ENCODE data around the gene LSM2.

GRCh38 chr6:31791324-31792089, 15.3 kb downstream of the LSM2 start:
- no peak for TF ChIP-seq POLR2AphosphoS5 (IDR thresholded peaks at IDR 0.05)
- no peak for TF ChIP-seq POLR2A (IDR thresholded peaks at IDR 0.05)
- peak in 5 of 6 experiments; percentile 11 to 37 (median 33) for TF ChIP-seq CTCF (IDR thresholded peaks at IDR 0.05)

All from upper lobe of left lung (tissue), 4 donors.